ENCODE measurements around the gene SMR3A. TPM values are rescaled to one million over a fixed set of nuclear protein-coding genes. Genes with fewer than 3 reads are reported as not detected.

Gene SMR3A
- total and polyA plus RNA-seq, 9 of the 15 experiments (the other 6 are each of a cell fraction or from before 2014, with no cell fraction given): not detected

DNA sequence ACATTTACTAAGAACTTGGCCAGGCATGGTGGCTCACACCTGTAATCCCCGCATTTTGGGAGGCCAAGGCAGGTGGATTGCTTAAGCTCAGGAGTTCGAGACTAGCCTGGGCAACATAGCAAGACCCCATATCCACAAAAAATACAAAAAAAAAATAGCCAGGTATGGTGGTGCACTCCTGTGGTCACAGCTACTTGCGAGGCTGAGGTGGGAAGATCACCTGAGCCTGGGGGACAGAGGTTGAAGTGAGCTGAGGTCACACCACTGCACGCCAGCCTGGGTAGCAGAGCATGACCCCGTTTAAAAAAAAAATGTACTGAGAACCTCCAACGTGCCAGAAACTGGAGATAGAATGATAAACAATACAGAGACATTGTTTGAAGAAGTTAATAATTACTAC, 45.2 kb downstream of the SMR3A start:
- Histone ChIP-seq H3K4me1 (replicated peaks in 1 of 2; ENCODE audit: control insufficient read depth in 2 of 2, insufficient read depth in 2 of 2, low read length in 2 of 2) (no peaks in the 10 kb centered on the region), H2AFZ (ENCODE audit: low read depth, low read length) (no peak overlapping the region), H3K4me2 (ENCODE audit: insufficient read depth, low read length) (no peak overlapping the region), H3K27ac (ENCODE audit: extremely low read depth, low read depth, low read length) (no peak overlapping the region), H3K9ac (ENCODE audit: insufficient read depth in 1 of 2, low read depth in 2 of 2, low read length in 2 of 2) (no peak overlapping the region), H3K4me3 (no peak overlapping the region), H3K9me3 (replicated peaks; ENCODE audit: control insufficient read depth, insufficient read depth, low read depth, low read length) (no peaks in the 10 kb centered on the region; the same call in 1 of the 2 replicates), H3K36me3 (ENCODE audit: control insufficient read depth, insufficient read depth, low read length) (no peaks in the 10 kb centered on the region), H4K20me1 (replicated peaks; ENCODE audit: control insufficient read depth, insufficient read depth, low read length) (no peaks in the 10 kb centered on the region), H3K9me1 (ENCODE audit: control insufficient read depth, insufficient read depth, low read length) (no peaks in the 10 kb centered on the region), H3K27me3 (ENCODE audit: control insufficient read depth in 2 of 2, insufficient read depth in 2 of 2, low read length in 2 of 2) (no peaks in the 10 kb centered on the region), H3K79me2 (ENCODE audit: control insufficient read depth, insufficient read depth, low read length) (no peaks in the 10 kb centered on the region)
- no peak for FAIRE-seq
- WGBS (ENCODE audit: insufficient coverage, low coverage, missing lambda C conversion rate): 2% methylated on average over 6 of the region's 6 CpGs
- no peak for TF ChIP-seq SIN3B (IDR thresholded peaks at IDR 0.05; ENCODE audit: low read depth)
- TF ChIP-seq TEAD4 (IDR thresholded peaks at IDR 0.05; ENCODE audit: low read length): no peak
- TF ChIP-seq TEAD4 (CRISPR knock-in tag; IDR thresholded peaks at IDR 0.05; ENCODE audit: borderline replicate concordance): no peak
- no peak for TF ChIP-seq NFIC (IDR thresholded peaks at IDR 0.05)
- TF ChIP-seq, protein P1, sequence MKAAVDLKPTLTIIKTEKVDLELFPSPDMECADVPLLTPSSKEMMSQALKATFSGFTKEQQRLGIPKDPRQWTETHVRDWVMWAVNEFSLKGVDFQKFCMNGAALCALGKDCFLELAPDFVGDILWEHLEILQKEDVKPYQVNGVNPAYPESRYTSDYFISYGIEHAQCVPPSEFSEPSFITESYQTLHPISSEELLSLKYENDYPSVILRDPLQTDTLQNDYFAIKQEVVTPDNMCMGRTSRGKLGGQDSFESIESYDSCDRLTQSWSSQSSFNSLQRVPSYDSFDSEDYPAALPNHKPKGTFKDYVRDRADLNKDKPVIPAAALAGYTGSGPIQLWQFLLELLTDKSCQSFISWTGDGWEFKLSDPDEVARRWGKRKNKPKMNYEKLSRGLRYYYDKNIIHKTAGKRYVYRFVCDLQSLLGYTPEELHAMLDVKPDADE (conservative IDR thresholded peaks at IDR 0.05; ENCODE audit: control insufficient read depth, low read depth, low read length): no peak
- no peak for TF ChIP-seq FOXP1 (CRISPR knock-in tag; IDR thresholded peaks at IDR 0.05)
- TF ChIP-seq RHOXF2B (CRISPR knock-in tag; conservative IDR thresholded peaks at IDR 0.05): no peak
- TF ChIP-seq ZFP1 (CRISPR knock-in tag; IDR thresholded peaks at IDR 0.05): no peak
- no peak for TF ChIP-seq KLF6 (CRISPR knock-in tag; IDR thresholded peaks at IDR 0.05; ENCODE audit: borderline replicate concordance)
- TF ChIP-seq, protein P2, sequence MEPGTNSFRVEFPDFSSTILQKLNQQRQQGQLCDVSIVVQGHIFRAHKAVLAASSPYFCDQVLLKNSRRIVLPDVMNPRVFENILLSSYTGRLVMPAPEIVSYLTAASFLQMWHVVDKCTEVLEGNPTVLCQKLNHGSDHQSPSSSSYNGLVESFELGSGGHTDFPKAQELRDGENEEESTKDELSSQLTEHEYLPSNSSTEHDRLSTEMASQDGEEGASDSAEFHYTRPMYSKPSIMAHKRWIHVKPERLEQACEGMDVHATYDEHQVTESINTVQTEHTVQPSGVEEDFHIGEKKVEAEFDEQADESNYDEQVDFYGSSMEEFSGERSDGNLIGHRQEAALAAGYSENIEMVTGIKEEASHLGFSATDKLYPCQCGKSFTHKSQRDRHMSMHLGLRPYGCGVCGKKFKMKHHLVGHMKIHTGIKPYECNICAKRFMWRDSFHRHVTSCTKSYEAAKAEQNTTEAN (CRISPR knock-in tag; IDR thresholded peaks at IDR 0.05): no peak
- no peak for TF ChIP-seq ZNF431 (CRISPR knock-in tag; IDR thresholded peaks at IDR 0.05)
- intact Hi-C loops (cut with micrococcal nuclease): no loop called here
- CTCF ChIA-PET (ENCODE audit: low intra/inter-chr PET ratio): no interaction called here
- ATAC-seq: no peak
- in situ Hi-C loops (cut with MboI): no loop called here
- BruUV-seq (replicated peaks): no TSS peak
- DNase-seq (ENCODE audit: extremely low read depth in 1 of 4, low spot score in 3 of 4): no peak
- POLR2A ChIA-PET: no interaction called here

Other genes with a start within 250 kb of the SMR3A start
Only the 7 nearest of the 10 such genes appear.
- not detected in 2 replicates for gene FDCSP, start 134.6 kb upstream of the SMR3A start, total RNA-seq (2014; rRNA removed)
- gene FDCSP, start 134.6 kb upstream of the SMR3A start, total RNA-seq (2014; rRNA removed; fragmentation: Illumina TruSeq; extraction: Trizol): not detected in 2 replicates
- not detected in 2 replicates for gene FDCSP, start 134.6 kb upstream of the SMR3A start, total RNA-seq (2015; rRNA removed; fragmentation: Illumina TruSeq; extraction: Trizol)
- not detected in 2 replicates for gene FDCSP, start 134.6 kb upstream of the SMR3A start, total RNA-seq (2021)
- gene FDCSP, start 134.6 kb upstream of the SMR3A start, polyA plus RNA-seq (2011; rRNA removed): not detected in 2 replicates
- gene FDCSP, start 134.6 kb upstream of the SMR3A start, polyA plus RNA-seq (2014; fragmentation: Illumina TruSeq; extraction: Trizol): not detected in 2 replicates
- not detected for gene FDCSP, start 134.6 kb upstream of the SMR3A start, polyA plus RNA-seq (2014; fragmentation: Nextera tagmentation; extraction: Ambion mirVana)
- not detected in 2 replicates for gene FDCSP, start 134.6 kb upstream of the SMR3A start, polyA plus RNA-seq (2014; rRNA removed)
- not detected in 2 replicates for gene CSN3, start 118.2 kb upstream of the SMR3A start, total RNA-seq (2014; rRNA removed)
- not detected in 2 replicates for gene CSN3, start 118.2 kb upstream of the SMR3A start, total RNA-seq (2014; rRNA removed; fragmentation: Illumina TruSeq; extraction: Trizol)
- gene CSN3, start 118.2 kb upstream of the SMR3A start, total RNA-seq (2015; rRNA removed; fragmentation: Illumina TruSeq; extraction: Trizol): not detected in 2 replicates
- gene CSN3, start 118.2 kb upstream of the SMR3A start, total RNA-seq (2021): not detected in 2 replicates
- gene CSN3, start 118.2 kb upstream of the SMR3A start, polyA plus RNA-seq (2011; rRNA removed): not detected in 2 replicates
- not detected in 2 replicates for gene CSN3, start 118.2 kb upstream of the SMR3A start, polyA plus RNA-seq (2014; fragmentation: Illumina TruSeq; extraction: Trizol)
- not detected for gene CSN3, start 118.2 kb upstream of the SMR3A start, polyA plus RNA-seq (2014; fragmentation: Nextera tagmentation; extraction: Ambion mirVana)
- gene CSN3, start 118.2 kb upstream of the SMR3A start, polyA plus RNA-seq (2014; rRNA removed): not detected in 2 replicates
- not detected in 2 replicates for gene CABS1, start 25.8 kb upstream of the SMR3A start, total RNA-seq (2014; rRNA removed)
- not detected in 2 replicates for gene CABS1, start 25.8 kb upstream of the SMR3A start, total RNA-seq (2014; rRNA removed; fragmentation: Illumina TruSeq; extraction: Trizol)
- gene CABS1, start 25.8 kb upstream of the SMR3A start, total RNA-seq (2015; rRNA removed; fragmentation: Illumina TruSeq; extraction: Trizol): not detected in 2 replicates
- not detected in 2 replicates for gene CABS1, start 25.8 kb upstream of the SMR3A start, total RNA-seq (2021)
- not detected in 2 replicates for gene CABS1, start 25.8 kb upstream of the SMR3A start, polyA plus RNA-seq (2011; rRNA removed)
- gene CABS1, start 25.8 kb upstream of the SMR3A start, polyA plus RNA-seq (2014; fragmentation: Illumina TruSeq; extraction: Trizol): not detected in 2 replicates
- not detected for gene CABS1, start 25.8 kb upstream of the SMR3A start, polyA plus RNA-seq (2014; fragmentation: Nextera tagmentation; extraction: Ambion mirVana)
- gene CABS1, start 25.8 kb upstream of the SMR3A start, polyA plus RNA-seq (2014; rRNA removed): not detected in 2 replicates
- gene SMR3B, start 22.4 kb downstream of the SMR3A start, total RNA-seq (2014; rRNA removed): not detected in 2 replicates
- gene SMR3B, start 22.4 kb downstream of the SMR3A start, total RNA-seq (2014; rRNA removed; fragmentation: Illumina TruSeq; extraction: Trizol): not detected in 2 replicates
- not detected in 2 replicates for gene SMR3B, start 22.4 kb downstream of the SMR3A start, total RNA-seq (2015; rRNA removed; fragmentation: Illumina TruSeq; extraction: Trizol)
- gene SMR3B, start 22.4 kb downstream of the SMR3A start, total RNA-seq (2021): not detected in 2 replicates
- not detected in 2 replicates for gene SMR3B, start 22.4 kb downstream of the SMR3A start, polyA plus RNA-seq (2011; rRNA removed)
- not detected in 2 replicates for gene SMR3B, start 22.4 kb downstream of the SMR3A start, polyA plus RNA-seq (2014; fragmentation: Illumina TruSeq; extraction: Trizol)
- gene SMR3B, start 22.4 kb downstream of the SMR3A start, polyA plus RNA-seq (2014; fragmentation: Nextera tagmentation; extraction: Ambion mirVana): not detected
- gene SMR3B, start 22.4 kb downstream of the SMR3A start, polyA plus RNA-seq (2014; rRNA removed): not detected in 2 replicates
- not detected in 2 replicates for gene OPRPN, start 37.2 kb downstream of the SMR3A start, total RNA-seq (2014; rRNA removed)
- not detected in 2 replicates for gene OPRPN, start 37.2 kb downstream of the SMR3A start, total RNA-seq (2014; rRNA removed; fragmentation: Illumina TruSeq; extraction: Trizol)
- gene OPRPN, start 37.2 kb downstream of the SMR3A start, total RNA-seq (2015; rRNA removed; fragmentation: Illumina TruSeq; extraction: Trizol): not detected in 2 replicates
- not detected in 2 replicates for gene OPRPN, start 37.2 kb downstream of the SMR3A start, total RNA-seq (2021)
- not detected in 2 replicates for gene OPRPN, start 37.2 kb downstream of the SMR3A start, polyA plus RNA-seq (2011; rRNA removed)
- not detected in 2 replicates for gene OPRPN, start 37.2 kb downstream of the SMR3A start, polyA plus RNA-seq (2014; fragmentation: Illumina TruSeq; extraction: Trizol)
- gene OPRPN, start 37.2 kb downstream of the SMR3A start, polyA plus RNA-seq (2014; fragmentation: Nextera tagmentation; extraction: Ambion mirVana): not detected
- gene OPRPN, start 37.2 kb downstream of the SMR3A start, polyA plus RNA-seq (2014; rRNA removed): not detected in 2 replicates
- gene MUC7, start 111.4 kb downstream of the SMR3A start, total RNA-seq (2014; rRNA removed): not detected in 2 replicates
- not detected in 2 replicates for gene MUC7, start 111.4 kb downstream of the SMR3A start, total RNA-seq (2014; rRNA removed; fragmentation: Illumina TruSeq; extraction: Trizol)
- not detected in 2 replicates for gene MUC7, start 111.4 kb downstream of the SMR3A start, total RNA-seq (2015; rRNA removed; fragmentation: Illumina TruSeq; extraction: Trizol)
- gene MUC7, start 111.4 kb downstream of the SMR3A start, total RNA-seq (2021): not detected in 2 replicates
- not detected in 2 replicates for gene MUC7, start 111.4 kb downstream of the SMR3A start, polyA plus RNA-seq (2011; rRNA removed)
- not detected in 2 replicates for gene MUC7, start 111.4 kb downstream of the SMR3A start, polyA plus RNA-seq (2014; fragmentation: Illumina TruSeq; extraction: Trizol)
- gene MUC7, start 111.4 kb downstream of the SMR3A start, polyA plus RNA-seq (2014; fragmentation: Nextera tagmentation; extraction: Ambion mirVana): not detected
- not detected in 2 replicates for gene MUC7, start 111.4 kb downstream of the SMR3A start, polyA plus RNA-seq (2014; rRNA removed)
- gene AMTN, start 157.8 kb downstream of the SMR3A start, total RNA-seq (2014; rRNA removed): not detected in 2 replicates
- not detected in 2 replicates for gene AMTN, start 157.8 kb downstream of the SMR3A start, total RNA-seq (2014; rRNA removed; fragmentation: Illumina TruSeq; extraction: Trizol)
- not detected in 2 replicates for gene AMTN, start 157.8 kb downstream of the SMR3A start, total RNA-seq (2015; rRNA removed; fragmentation: Illumina TruSeq; extraction: Trizol)
- not detected in 2 replicates for gene AMTN, start 157.8 kb downstream of the SMR3A start, total RNA-seq (2021)
- gene AMTN, start 157.8 kb downstream of the SMR3A start, polyA plus RNA-seq (2011; rRNA removed): not detected in 2 replicates
- not detected in 2 replicates for gene AMTN, start 157.8 kb downstream of the SMR3A start, polyA plus RNA-seq (2014; fragmentation: Illumina TruSeq; extraction: Trizol)
- not detected for gene AMTN, start 157.8 kb downstream of the SMR3A start, polyA plus RNA-seq (2014; fragmentation: Nextera tagmentation; extraction: Ambion mirVana)
- gene AMTN, start 157.8 kb downstream of the SMR3A start, polyA plus RNA-seq (2014; rRNA removed): not detected in 2 replicates

All from K562 (cell line).